Fibroblast of skin of back (primary cell): ENCODE data around the gene HGF.
A peak's percentile ranks its signal among the peaks of the same experiment; 100 is the strongest.

Experiments
- DNase-seq: peaks from one replicate; pipeline ENCODE4 v3.0.0-alpha.2; 2013

Gene HGF

DNA sequence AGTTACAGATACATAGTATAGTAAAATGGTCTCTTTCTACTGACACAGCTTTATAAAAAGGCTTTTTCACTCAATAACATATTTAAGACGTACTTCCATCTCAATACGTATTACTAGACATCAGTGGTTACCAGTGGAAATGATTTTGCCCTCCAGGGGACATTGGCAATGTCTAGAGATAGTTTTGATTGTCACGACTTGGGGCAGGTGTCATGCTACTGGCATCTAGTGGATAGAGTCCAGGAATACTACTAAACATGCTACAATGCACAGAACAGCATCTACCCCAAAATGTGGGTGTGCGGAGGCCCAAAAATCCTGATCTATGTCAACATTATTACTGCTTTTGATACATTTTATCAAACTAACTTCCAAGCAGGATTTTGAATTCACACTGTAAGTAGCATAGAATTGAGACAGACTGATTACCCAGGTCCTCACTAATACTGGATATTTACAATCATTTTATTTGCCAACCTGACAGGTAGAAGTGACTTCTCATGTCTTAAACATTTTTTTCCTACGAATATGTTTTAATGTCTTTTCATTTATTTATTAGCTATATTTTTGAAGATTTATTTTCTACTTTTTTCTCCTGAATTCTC, 53.8 kb downstream of the HGF start:
- DNase-seq: peak; percentile 53

DNA sequence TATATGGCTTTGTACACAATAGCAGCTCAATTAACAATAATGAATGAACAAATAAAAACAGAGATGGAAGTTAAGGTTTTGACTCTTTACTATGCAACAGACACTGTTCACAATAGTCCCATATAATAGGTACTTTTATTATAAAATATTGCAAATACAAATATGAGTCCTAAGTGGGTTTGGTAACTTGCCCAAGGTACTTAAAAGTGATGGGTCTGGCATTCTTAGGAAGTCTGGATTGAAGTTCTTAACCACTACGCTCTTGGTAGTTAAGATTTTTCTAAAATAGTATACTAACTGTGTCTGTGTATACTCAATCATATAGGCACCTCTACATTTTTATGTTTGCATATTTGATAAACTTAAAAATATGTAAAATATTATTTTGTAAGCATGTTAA, 55.5 kb downstream of the HGF start:
- no peak for DNase-seq

DNA sequence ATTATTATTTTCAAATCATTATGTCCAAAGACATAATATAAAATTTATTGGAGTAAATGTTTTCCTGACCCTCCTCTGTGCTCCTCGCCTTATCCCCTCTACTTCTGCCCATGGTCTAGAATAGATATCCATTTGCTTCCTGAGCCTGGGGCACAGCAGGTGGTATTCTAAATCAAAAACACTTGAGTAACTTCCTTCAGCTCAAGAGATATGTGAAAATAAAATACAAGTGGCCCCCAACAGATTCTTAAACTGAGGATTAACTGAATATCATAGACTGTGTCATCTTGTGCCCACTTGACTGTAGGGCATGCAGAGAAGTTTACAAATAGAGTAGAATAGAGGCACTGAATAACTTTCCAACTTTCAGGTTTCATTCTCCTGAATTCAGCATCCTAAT, 59.1 kb downstream of the HGF start:
- no peak for DNase-seq

DNA sequence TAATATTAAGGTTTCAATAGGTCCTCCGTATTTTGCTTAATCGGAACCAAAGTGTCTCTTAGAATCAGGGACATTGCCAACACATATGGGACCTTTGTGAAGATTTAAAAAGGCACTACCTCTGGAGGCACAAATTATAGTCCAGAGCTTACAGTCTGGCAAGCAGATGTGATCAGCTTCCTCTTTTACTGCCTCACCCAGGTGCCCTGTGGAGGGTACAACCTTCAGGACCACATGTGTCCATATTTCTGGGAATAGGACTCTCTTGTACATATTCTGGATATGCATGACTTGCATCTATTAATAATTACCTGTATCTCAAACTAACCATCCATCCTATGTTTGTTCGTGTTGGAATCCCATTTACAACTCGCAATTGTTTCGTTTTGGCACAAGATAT, 60.0 kb downstream of the HGF start:
- DNase-seq: no peak

GRCh38 chr7:81707966-81708365, 61.9 kb downstream of the HGF start:
- no peak for DNase-seq

- DNase-seq: no peak
Measured at GRCh38 chr7:81707196-81707595, 62.7 kb downstream of the HGF start.

GRCh38 chr7:81705206-81705605, 64.6 kb downstream of the HGF start:
- no peak for DNase-seq

DNA sequence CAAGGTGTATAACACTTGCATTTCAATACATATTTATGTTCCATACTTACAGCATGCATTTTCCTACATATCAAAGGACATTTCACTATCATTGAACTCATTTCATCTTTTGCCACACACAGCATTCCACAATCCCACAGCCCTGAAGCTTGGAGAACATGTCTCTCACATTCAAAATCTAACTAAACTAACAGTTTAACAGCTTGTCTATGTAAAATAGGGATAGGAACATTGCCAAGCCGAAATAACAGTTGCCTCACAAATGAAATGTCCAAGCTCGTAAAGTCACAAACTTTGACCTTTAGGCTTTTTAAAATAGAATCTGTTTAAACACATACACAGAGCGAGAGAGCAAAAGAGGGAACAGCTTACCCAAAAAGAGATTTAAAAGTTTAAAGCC, 65.3 kb downstream of the HGF start:
- no peak for DNase-seq

DNA sequence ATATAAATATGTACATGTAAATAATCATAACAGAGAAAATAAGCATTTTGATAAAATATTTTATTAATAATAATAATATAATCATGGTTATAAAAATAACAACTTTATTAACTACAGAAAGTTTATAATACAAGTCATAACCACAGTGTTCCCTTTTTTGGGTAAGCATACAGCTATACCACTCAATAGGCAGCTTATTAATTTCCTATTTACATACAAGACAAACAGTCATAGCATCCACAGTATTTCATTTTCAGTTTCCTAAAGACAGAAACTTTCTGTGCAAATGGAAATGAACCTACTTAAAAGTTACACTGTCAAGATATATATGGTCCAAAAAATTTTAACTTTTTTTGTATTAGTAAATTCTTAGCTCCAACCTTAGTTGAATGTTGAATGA, 70.9 kb downstream of the HGF start:
- DNase-seq: no peak

- no peak for DNase-seq
Measured at GRCh38 chr7:81694711-81695110, 75.1 kb downstream of the HGF start.

- no peak for DNase-seq
Measured at GRCh38 chr7:81693894-81694293, 76.0 kb downstream of the HGF start.

GRCh38 chr7:81693080-81693479, 76.8 kb downstream of the HGF start:
- no peak for DNase-seq

DNA sequence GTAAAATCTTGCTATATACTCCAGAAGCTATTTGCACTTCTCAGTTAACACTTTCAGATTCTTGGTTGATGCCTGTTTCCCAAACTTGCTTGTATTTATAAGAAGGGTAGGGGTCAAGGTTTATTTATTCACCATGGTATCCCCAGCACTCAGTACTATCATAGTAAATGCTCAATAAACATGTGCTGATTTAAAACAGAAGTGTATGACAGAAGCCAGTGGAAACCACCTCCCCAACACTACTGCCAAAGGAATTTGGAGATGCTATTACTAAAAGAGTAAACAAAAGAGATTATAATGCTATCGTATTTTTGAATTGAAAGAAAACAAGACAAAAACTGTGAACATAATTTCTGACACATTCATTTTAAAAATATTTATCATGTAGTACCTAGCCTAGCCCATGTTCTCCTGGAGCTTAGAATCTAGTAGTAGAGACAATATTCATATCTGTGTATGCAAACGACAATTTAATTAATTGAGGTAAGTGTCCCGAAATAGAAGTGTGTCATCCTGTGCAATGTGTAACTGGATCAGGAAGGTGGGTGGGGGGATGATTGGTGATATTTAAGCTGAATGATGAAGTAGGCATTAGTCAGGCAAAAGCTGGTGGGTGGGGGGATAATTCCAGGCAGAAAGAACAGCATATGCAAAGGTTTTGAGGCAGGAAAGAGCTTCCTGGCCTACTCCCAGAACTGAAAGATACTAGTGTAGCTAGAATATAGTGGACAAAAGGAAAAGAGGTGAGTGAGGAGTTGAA, 77.5 kb downstream of the HGF start:
- DNase-seq: peak; percentile 39

- DNase-seq: no peak
Measured at GRCh38 chr7:81691199-81691821, 78.5 kb downstream of the HGF start.

GRCh38 chr7:81690688-81691087, 79.2 kb downstream of the HGF start:
- DNase-seq: no peak

DNA sequence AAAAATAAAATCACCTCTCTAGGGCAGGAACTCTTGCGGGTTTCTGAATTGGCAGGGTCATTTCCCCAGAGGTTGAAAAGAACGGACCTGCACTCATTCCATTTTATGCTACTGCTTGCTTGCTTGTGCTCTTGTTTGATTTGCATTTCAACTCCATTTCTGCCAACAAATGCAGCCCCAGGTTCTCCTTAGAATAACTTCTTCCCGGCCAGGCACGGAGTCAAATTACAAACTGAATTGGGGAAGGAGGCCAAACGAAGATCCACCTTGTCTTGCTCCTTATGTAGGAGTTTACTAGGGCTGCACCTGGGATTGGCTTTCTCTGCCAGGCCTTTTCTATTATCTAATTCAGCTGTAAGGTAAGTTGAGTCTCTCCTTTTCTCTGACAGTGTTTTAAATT, 79.6 kb downstream of the HGF start:
- no peak for DNase-seq

DNA sequence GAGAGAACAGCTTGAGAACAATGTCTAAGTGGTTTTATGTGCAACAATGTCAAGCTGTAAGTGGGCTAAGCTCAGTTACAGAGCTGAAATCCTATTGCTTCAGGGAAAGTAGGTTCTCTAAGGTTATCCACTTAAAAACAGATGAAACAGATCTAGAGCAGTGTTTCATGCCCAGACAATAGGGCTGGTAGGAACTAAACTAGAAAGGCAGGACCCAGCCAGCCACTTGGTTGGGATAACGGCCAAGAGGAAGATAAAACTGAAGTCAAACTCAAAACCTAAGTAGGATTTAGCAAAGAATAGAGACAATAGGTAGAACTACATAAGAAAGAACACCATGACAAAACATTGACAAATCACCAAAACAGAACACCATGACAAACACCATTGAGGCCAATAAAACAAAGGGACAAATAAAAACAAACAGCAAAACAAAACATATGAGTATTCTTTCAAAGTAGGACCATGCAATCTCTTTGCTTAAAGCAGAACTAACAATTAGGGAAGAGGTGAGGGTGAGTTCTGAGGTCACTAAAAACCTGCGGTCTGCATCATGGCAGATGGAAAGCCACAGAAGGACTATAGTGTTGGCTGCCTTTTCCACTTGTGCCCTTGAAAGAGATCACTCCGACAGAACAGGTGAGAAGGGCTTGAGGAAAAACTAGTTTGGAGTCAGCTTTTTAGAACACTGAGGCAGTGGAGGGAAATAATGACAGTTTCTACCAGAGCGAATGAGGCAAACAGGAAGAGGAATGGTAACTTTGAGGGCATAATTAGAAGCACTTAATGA, 81.0 kb downstream of the HGF start:
- DNase-seq: no peak

GRCh38 chr7:81687062-81687461, 82.8 kb downstream of the HGF start:
- no peak for DNase-seq

GRCh38 chr7:81685270-81685868, 84.5 kb downstream of the HGF start:
- no peak for DNase-seq

GRCh38 chr7:81684514-81685269, 85.2 kb downstream of the HGF start:
- DNase-seq: peak; percentile 100

- DNase-seq: no peak
Measured at GRCh38 chr7:81684033-81684432, 85.8 kb downstream of the HGF start.

DNA sequence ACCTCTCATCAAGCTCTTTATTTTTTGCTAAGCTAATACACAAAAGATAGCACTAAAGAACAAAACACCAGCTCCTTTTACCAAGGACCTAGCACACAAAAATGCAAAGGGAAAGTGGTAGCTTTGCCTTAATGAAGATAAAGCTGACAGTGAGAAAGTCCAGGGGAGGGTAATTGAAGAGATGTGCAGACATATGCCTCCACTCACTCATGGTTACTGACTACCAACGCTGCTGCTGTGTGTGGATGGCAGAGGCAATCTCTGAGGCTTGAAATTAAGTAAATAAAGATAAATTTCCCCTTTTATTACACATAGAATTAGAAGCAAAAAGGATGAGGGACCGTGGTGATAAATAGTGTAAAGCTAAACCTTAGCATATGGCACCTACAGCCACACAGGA, 87.0 kb downstream of the HGF start:
- no peak for DNase-seq
